Endothelial cell (in vitro differentiated cells): Measurements from ENCODE around the gene ETNK2. TPM values are rescaled to one million over a fixed set of nuclear protein-coding genes. Genes with fewer than 3 reads are reported as not detected.

Source experiments
- DNase-seq: peaks from one replicate; pipeline ENCODE4 v3.0.0; 2021; ENCODE audit warnings: low spot score
- H3K27ac Mint-ChIP-seq: one replicate; pipeline ENCODE4 v1.8.0; 2021; ENCODE audit warnings: mixed read lengths, inconsistent platforms; ENCODE audit not compliant: unreplicated experiment
- H3K27me3 Mint-ChIP-seq: one replicate; pipeline ENCODE4 v1.8.0; 2021; ENCODE audit warnings: mild to moderate bottlenecking, moderate library complexity, mixed read lengths, inconsistent platforms; ENCODE audit not compliant: unreplicated experiment
- H3K36me3 Mint-ChIP-seq: one replicate; pipeline ENCODE4 v1.8.0; 2021; ENCODE audit warnings: mild to moderate bottlenecking, low read depth, mixed read lengths, inconsistent platforms; ENCODE audit not compliant: unreplicated experiment
- H3K4me1 Mint-ChIP-seq: one replicate; pipeline ENCODE4 v1.8.0; 2021; ENCODE audit warnings: mild to moderate bottlenecking, mixed read lengths, inconsistent platforms; ENCODE audit not compliant: unreplicated experiment
- H3K4me3 Mint-ChIP-seq: one replicate; pipeline ENCODE4 v1.8.0; 2021; ENCODE audit warnings: mild to moderate bottlenecking, mixed read lengths, inconsistent platforms; ENCODE audit not compliant: unreplicated experiment
- H3K9me3 Mint-ChIP-seq: one replicate; pipeline ENCODE4 v1.8.0; 2021; ENCODE audit warnings: mixed read lengths, inconsistent platforms; ENCODE audit not compliant: unreplicated experiment
- CTCF ChIP-seq: fragments of 200-600 bp; sonication (generic); IDR thresholded peaks from one replicate; pipeline ENCODE4 v1.5.0; 2021; ENCODE audit warnings: antibody characterized with exemption; ENCODE audit not compliant: unreplicated experiment
- total RNA-seq: library from RNA; stranded (reverse); fragmentation: NEBNext Ultra II Directional; extraction: Animal tissue kit (Norgen Biotek cat#: 25700); gene quantifications from one replicate; pipeline ENCODE4 v1.2.1, GENCODE V29; 2021; ENCODE audit not compliant: unreplicated experiment

The ETNK2 gene
- total RNA-seq, 1 donor from 2014 or later = 15.9 TPM

DNA sequence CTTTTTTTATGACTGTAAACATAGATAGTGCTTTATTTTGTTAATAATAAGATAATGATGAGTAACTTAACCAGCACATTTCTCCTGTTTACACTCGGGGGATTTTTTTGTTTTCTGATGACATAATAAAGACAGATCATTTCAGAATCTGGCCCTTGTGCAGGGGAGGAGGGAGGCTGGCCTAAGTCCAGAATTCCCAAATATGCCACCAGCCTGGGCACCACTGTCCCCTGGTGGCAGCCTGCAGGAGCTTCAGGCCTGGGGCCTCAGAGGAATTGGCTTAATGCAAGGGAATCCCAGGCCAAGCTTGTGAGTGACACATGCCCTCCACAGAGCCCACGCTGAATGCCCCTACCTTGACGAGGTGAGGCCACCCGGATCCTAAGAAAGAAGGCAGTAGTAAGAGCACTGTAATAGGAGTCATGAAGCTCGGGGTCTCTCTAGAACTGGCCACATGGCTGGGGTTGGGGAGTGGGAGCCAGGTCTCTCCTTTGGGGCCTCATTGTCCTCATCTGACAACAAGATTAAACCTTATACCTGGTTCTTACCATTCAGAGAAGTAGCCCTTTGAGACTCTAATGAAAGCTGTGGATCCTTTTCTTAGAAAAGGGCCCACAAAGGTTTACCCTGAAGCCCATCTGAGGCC is 24.1 kb downstream of the ETNK2 start:
- Mint-ChIP-seq H3K9me3 (no peaks in the 10 kb centered on the region), H3K4me1 (peaks cover 7% of the 10 kb centered on the region), H3K36me3 (peaks cover 49% of the 10 kb centered on the region), H3K27me3 (peaks cover 14% of the 10 kb centered on the region), H3K27ac (no peak overlapping the region), H3K4me3 (no peak overlapping the region)
- peak; percentile 84 for TF ChIP-seq CTCF
- peak; percentile 75 for DNase-seq

DNA sequence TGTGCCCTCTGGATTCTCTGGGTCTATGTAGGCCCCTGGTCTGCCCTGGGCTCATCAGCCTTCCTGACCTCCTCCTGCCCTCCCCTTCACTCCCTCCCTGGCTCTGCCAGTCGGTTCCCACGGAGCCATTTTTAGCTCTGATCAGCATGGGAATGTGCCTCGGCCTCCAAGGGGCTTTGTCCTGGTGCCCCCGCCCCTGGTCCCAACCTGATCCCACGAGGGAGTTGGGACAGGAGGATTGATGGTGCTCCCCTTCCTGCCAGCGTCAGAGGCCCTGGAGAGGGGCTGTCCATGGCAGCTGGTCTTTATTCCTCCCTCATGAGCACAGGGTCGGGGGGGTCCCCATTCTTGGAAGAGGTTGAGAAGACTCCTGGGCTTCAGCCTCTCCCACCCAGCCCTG is 24.9 kb downstream of the ETNK2 start:
- no peak overlapping the region for H3K27ac Mint-ChIP-seq

GRCh38 chr1:204126386-204126785 is 25.5 kb downstream of the ETNK2 start:
- no peak overlapping the region for H3K27ac Mint-ChIP-seq
- no peaks in the 10 kb centered on the region for H3K9me3 Mint-ChIP-seq
- H3K4me3 Mint-ChIP-seq = peak overlapping the region; percentile 14
- DNase-seq = no peak
- peaks cover 7% of the 10 kb centered on the region for H3K4me1 Mint-ChIP-seq
- peaks cover 51% of the 10 kb centered on the region for H3K36me3 Mint-ChIP-seq
- H3K27me3 Mint-ChIP-seq = peaks cover 14% of the 10 kb centered on the region
- no peak for TF ChIP-seq CTCF

More for the DNA sequence above, 24.9 kb downstream of the ETNK2 start:
- Mint-ChIP-seq H3K4me3 (peak overlapping the region; percentile 14), H3K4me1 (peaks cover 7% of the 10 kb centered on the region), H3K27me3 (peaks cover 14% of the 10 kb centered on the region), H3K9me3 (no peaks in the 10 kb centered on the region), H3K36me3 (peaks cover 53% of the 10 kb centered on the region)
- DNase-seq = no peak
- no peak for TF ChIP-seq CTCF

GRCh38 chr1:204125759-204126351 is 26.0 kb downstream of the ETNK2 start:
- Mint-ChIP-seq H3K4me1 (peaks cover 7% of the 10 kb centered on the region), H3K27me3 (peaks cover 14% of the 10 kb centered on the region), H3K27ac (no peak overlapping the region), H3K4me3 (no peak overlapping the region), H3K36me3 (peaks cover 50% of the 10 kb centered on the region), H3K9me3 (no peaks in the 10 kb centered on the region)
- TF ChIP-seq CTCF = no peak
- DNase-seq = no peak

DNA sequence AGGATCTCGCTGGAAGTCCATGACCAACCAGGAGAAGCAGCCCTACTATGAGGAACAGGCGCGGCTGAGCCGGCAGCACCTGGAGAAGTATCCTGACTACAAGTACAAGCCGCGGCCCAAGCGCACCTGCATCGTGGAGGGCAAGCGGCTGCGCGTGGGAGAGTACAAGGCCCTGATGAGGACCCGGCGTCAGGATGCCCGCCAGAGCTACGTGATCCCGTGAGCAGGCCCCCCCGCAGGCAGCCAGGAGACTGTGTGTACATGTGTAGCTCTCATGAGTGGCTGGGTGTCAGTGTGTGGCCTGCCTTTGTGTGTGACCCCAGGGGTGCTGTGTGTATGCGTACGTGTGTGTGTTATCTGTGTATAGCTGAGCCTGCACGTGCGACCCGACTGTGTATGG is 27.2 kb downstream of the ETNK2 start:
- no peak for DNase-seq
- Mint-ChIP-seq H3K4me1 (peaks cover 7% of the 10 kb centered on the region), H3K27me3 (peaks cover 14% of the 10 kb centered on the region), H3K36me3 (peaks cover 45% of the 10 kb centered on the region), H3K9me3 (no peaks in the 10 kb centered on the region), H3K27ac (peak overlapping the region; percentile 67), H3K4me3 (peak overlapping the region; percentile 59)
- no peak for TF ChIP-seq CTCF
